Neural cell (in vitro differentiated cells): ENCODE measurements around the gene UBE4A. TPM values are rescaled to one million over a fixed set of nuclear protein-coding genes. Genes with fewer than 3 reads are reported as not detected.

Experiments
- H2AFZ ChIP-seq: fragments of 200-600, 300-800 bp; sonication (generic), shearing (Covaris generic); 2 replicates; pipeline ENCODE4 v1.6.0; 2014; ENCODE audit warnings: low read depth, mild to moderate bottlenecking, antibody characterized with exemption, low read length, moderate library complexity
- H3F3A ChIP-seq: fragments of 200-600 bp; shearing (Covaris generic); 2 replicates; pipeline ENCODE4 v1.6.1; 2016; ENCODE audit warnings: mild to moderate bottlenecking, moderate library complexity, mixed read lengths, antibody characterized with exemption, low read length; ENCODE audit not compliant: insufficient read depth, poor library complexity, severe bottlenecking
- H3K27ac ChIP-seq: fragments of 200-600, 300-800 bp; sonication (generic), shearing (Covaris generic); 2 replicates; pipeline ENCODE4 v1.5.1; 2014; ENCODE audit warnings: mild to moderate bottlenecking, low read length, moderate library complexity
- H3K27me3 ChIP-seq: fragments of 300-800, 200-600 bp; sonication (generic), shearing (Covaris generic); 2 replicates; pipeline ENCODE4 v1.6.0; 2014; ENCODE audit warnings: mild to moderate bottlenecking, low read depth, low read length, moderate library complexity; ENCODE audit not compliant: insufficient read depth
- H3K36me3 ChIP-seq: fragments of 300-800, 200-600 bp; sonication (generic), shearing (Covaris generic); 2 replicates; pipeline ENCODE4 v1.5.1; 2014; ENCODE audit warnings: mild to moderate bottlenecking, antibody characterized with exemption, low read length, moderate library complexity; ENCODE audit not compliant: insufficient read depth
- H3K4me2 ChIP-seq: fragments of 300-800, 200-600 bp; sonication (generic), shearing (Covaris generic); 2 replicates; pipeline ENCODE4 v1.6.0; 2014; ENCODE audit warnings: mild to moderate bottlenecking, low read length
- H3K4me3 ChIP-seq: fragments of 300-800, 200-600 bp; sonication (generic), shearing (Covaris generic); 2 replicates; pipeline ENCODE4 v1.5.1; 2014; ENCODE audit warnings: mild to moderate bottlenecking, low read length, moderate library complexity
- H3K79me2 ChIP-seq: fragments of 200-600 bp; shearing (Covaris generic); replicated peaks from 2 replicates; pipeline ENCODE4 v1.6.0; 2014; ENCODE audit warnings: mild to moderate bottlenecking, low read length, moderate library complexity; ENCODE audit not compliant: insufficient read depth
- H3K9ac ChIP-seq: fragments of 300-800, 200-600 bp; sonication (generic), shearing (Covaris generic); 2 replicates; pipeline ENCODE4 v1.6.1; 2016; ENCODE audit warnings: mild to moderate bottlenecking, low read length, mixed read lengths
- H3K9me2 ChIP-seq: fragments of 200-600 bp; shearing (Covaris generic); 2 replicates; pipeline ENCODE4 v1.6.1; 2016; ENCODE audit warnings: mild to moderate bottlenecking, low read length, mixed read lengths; ENCODE audit not compliant: insufficient read depth
- H3K9me3 ChIP-seq: fragments of 200-600, 300-800 bp; sonication (generic), shearing (Covaris generic); 2 replicates; pipeline ENCODE4 v1.6.1; 2016; ENCODE audit warnings: mild to moderate bottlenecking, mixed run types, low read length, moderate library complexity, mixed read lengths
- H4K20me1 ChIP-seq: fragments of 200-600 bp; shearing (Covaris generic); 2 replicates; pipeline ENCODE4 v1.6.1; 2016; ENCODE audit warnings: mild to moderate bottlenecking, mixed run types; ENCODE audit not compliant: insufficient read depth
- CTCF ChIP-seq: fragments of 450-650 bp; IDR thresholded peaks from 2 replicates; pipeline ENCODE4 v1.5.1; 2014; ENCODE audit warnings: antibody characterized with exemption, mild to moderate bottlenecking, moderate library complexity; ENCODE audit not compliant: poor library complexity, severe bottlenecking
- EP300 ChIP-seq: fragments of 450-650 bp; conservative IDR thresholded peaks from 2 replicates; pipeline ENCODE4 v1.6.1; 2014; ENCODE audit warnings: antibody characterized with exemption, mild to moderate bottlenecking, moderate library complexity; ENCODE audit not compliant: poor library complexity, severe bottlenecking
- EZH2 ChIP-seq: fragments of 200-600, 300-800 bp; shearing (Covaris generic), sonication (generic); IDR thresholded peaks from 2 replicates; pipeline ENCODE4 v1.6.1; 2014; ENCODE audit warnings: antibody characterized with exemption, low read length, borderline replicate concordance, mild to moderate bottlenecking; ENCODE audit not compliant: insufficient read depth, poor library complexity, severe bottlenecking
- MXI1 ChIP-seq: fragments of 450-650 bp; conservative IDR thresholded peaks from 2 replicates; pipeline ENCODE4 v1.6.1; 2014; ENCODE audit warnings: antibody characterized with exemption, mild to moderate bottlenecking; ENCODE audit not compliant: poor library complexity, severe bottlenecking
- POLR2AphosphoS5 ChIP-seq: IDR thresholded peaks from 2 replicates; pipeline ENCODE4 v1.6.1; 2012
- RAD21 ChIP-seq: fragments of 450-650 bp; conservative IDR thresholded peaks from 2 replicates; pipeline ENCODE4 v1.6.1; 2014; ENCODE audit warnings: antibody characterized with exemption, mild to moderate bottlenecking, moderate library complexity
- REST ChIP-seq: IDR thresholded peaks from 2 replicates; pipeline ENCODE4 v1.6.1; 2012; ENCODE audit warnings: borderline replicate concordance
- SMC3 ChIP-seq: fragments of 450-650 bp; conservative IDR thresholded peaks from 2 replicates; pipeline ENCODE4 v1.6.1; 2014; ENCODE audit warnings: antibody characterized with exemption, mild to moderate bottlenecking, moderate library complexity; ENCODE audit not compliant: poor library complexity
- TAF1 ChIP-seq: IDR thresholded peaks from 2 replicates; pipeline ENCODE4 v1.6.1; 2012; ENCODE audit warnings: low read depth
- polyA plus RNA-seq: library from polyadenylated mRNA; depleted of rRNA; stranded (reverse); fragments of >200 nt; gene quantifications from 2 replicates; pipeline ENCODE4 v1.2.3, GENCODE V29; 2014

UBE4A gene
- polyA plus RNA-seq, 1 donor from 2014 or later = 36.9 TPM

- no peaks in the 10 kb centered on the region for H3K27me3 ChIP-seq
- H3K9ac ChIP-seq = no peak overlapping the region
- H3K9me3 ChIP-seq = no peaks in the 10 kb centered on the region
- no peak overlapping the region for H3K4me3 ChIP-seq
- H3K9me2 ChIP-seq = no peaks in the 10 kb centered on the region
- H3K27ac ChIP-seq = no peak overlapping the region
- H3K36me3 ChIP-seq = peaks cover 8% of the 10 kb centered on the region
- H3K4me2 ChIP-seq = no peak overlapping the region
- no peaks in the 10 kb centered on the region for H3K79me2 ChIP-seq
- TF ChIP-seq SMC3 = no peak
- TF ChIP-seq MXI1 = no peak
- TF ChIP-seq EZH2 = no peak
- TF ChIP-seq CTCF = no peak
- TF ChIP-seq REST = no peak
- TF ChIP-seq TAF1 = no peak
- TF ChIP-seq RAD21 = no peak
- no peak for TF ChIP-seq POLR2AphosphoS5
- no peak for TF ChIP-seq EP300
- H3F3A ChIP-seq = no peaks in the 10 kb centered on the region
- no peaks in the 10 kb centered on the region for H4K20me1 ChIP-seq
- no peak overlapping the region for H2AFZ ChIP-seq
These were observed 14.5 kb downstream of the UBE4A start for GRCh38 chr11:118373871-118374270.

- H3K9ac ChIP-seq = no peak overlapping the region
- no peaks in the 10 kb centered on the region for H3K9me2 ChIP-seq
- H4K20me1 ChIP-seq = no peaks in the 10 kb centered on the region
- H3F3A ChIP-seq = no peaks in the 10 kb centered on the region
- H3K27me3 ChIP-seq = no peaks in the 10 kb centered on the region
- H3K79me2 ChIP-seq = no peaks in the 10 kb centered on the region
- TF ChIP-seq EZH2 (no peak), POLR2AphosphoS5 (no peak)
- H2AFZ ChIP-seq = no peak overlapping the region
- no peaks in the 10 kb centered on the region for H3K9me3 ChIP-seq
- H3K4me2 ChIP-seq = no peak overlapping the region
- H3K4me3 ChIP-seq = no peak overlapping the region
- H3K27ac ChIP-seq = no peak overlapping the region
- H3K36me3 ChIP-seq = peaks cover 3% of the 10 kb centered on the region
These were observed 15.3 kb downstream of the UBE4A start for GRCh38 chr11:118374729-118375128.

- Histone ChIP-seq H3K9me3 (no peaks in the 10 kb centered on the region), H3K27me3 (no peaks in the 10 kb centered on the region), H3K79me2 (no peaks in the 10 kb centered on the region), H4K20me1 (no peaks in the 10 kb centered on the region), H2AFZ (no peak overlapping the region), H3K27ac (no peak overlapping the region), H3K9ac (no peak overlapping the region), H3K4me2 (no peak overlapping the region), H3K36me3 (peaks cover 3% of the 10 kb centered on the region), H3K4me3 (no peak overlapping the region), H3K9me2 (no peaks in the 10 kb centered on the region), H3F3A (no peaks in the 10 kb centered on the region)
- TF ChIP-seq CTCF (no peak), TAF1 (no peak), POLR2AphosphoS5 (no peak), MXI1 (no peak), RAD21 (no peak), EP300 (no peak), EZH2 (no peak), SMC3 (no peak)
These were observed 16.6 kb downstream of the UBE4A start for GRCh38 chr11:118375978-118376377.
